ENCODE measurements around the gene DUSP6. TPM values are rescaled to one million over a fixed set of nuclear protein-coding genes. Genes with fewer than 3 reads are reported as not detected.

DUSP6 gene
- total and polyA plus RNA-seq, 10 of the 15 experiments (the other 5 are each of a cell fraction or from before 2014, with no cell fraction given) = 0.02 to 0.69 (median 0.07) TPM; not detected in 1

- TF ChIP-seq BCL3 (IDR thresholded peaks at IDR 0.05; ENCODE audit: borderline replicate concordance, insufficient read depth, low read depth, low read length, poor library complexity, severe bottlenecking) (no peak), SKIL (IDR thresholded peaks at IDR 0.05; ENCODE audit: low read depth, poor library complexity, severe bottlenecking) (no peak), EP300 (IDR thresholded peaks at IDR 0.05; ENCODE audit: borderline replicate concordance in 1 of 2, control insufficient read depth in 1 of 2, low read depth in 2 of 2, low read length in 2 of 2) (no peak), EGR1 (IDR thresholded peaks at IDR 0.05; ENCODE audit: borderline replicate concordance in 1 of 2, low read depth in 2 of 2, low read length in 2 of 2) (peak in 1 of 2 experiments; percentile 61; a peak in 1 of 3 replicates), BRCA1 (IDR thresholded peaks at IDR 0.05; ENCODE audit: low read depth, low read length) (no peak), NR2C2 (IDR thresholded peaks at IDR 0.05; ENCODE audit: borderline replicate concordance, control insufficient read depth, insufficient read length, low read depth) (no peak), POU2F2 (IDR thresholded peaks at IDR 0.05; ENCODE audit: borderline replicate concordance, low read depth, low read length) (no peak), ETV6 (conservative IDR thresholded peaks at IDR 0.05 in 1 of 2, IDR thresholded peaks at IDR 0.05 in 1 of 2; ENCODE audit: borderline replicate concordance in 1 of 2, low read depth in 1 of 2) (peak in 1 of 2 experiments; percentile 34; a peak in 1 of 4 replicates), IKZF1 (conservative IDR thresholded peaks at IDR 0.05) (peak; percentile 30; the same call in 1 of the 2 replicates), CEBPB (IDR thresholded peaks at IDR 0.05; ENCODE audit: borderline replicate concordance in 1 of 2, low read depth in 2 of 2, low read length in 2 of 2) (no peak), TCF7 (IDR thresholded peaks at IDR 0.05; ENCODE audit: borderline replicate concordance) (no peak), HDAC2 (IDR thresholded peaks at IDR 0.05) (no peak), RAD51 (IDR thresholded peaks at IDR 0.05) (no peak), JUNB (IDR thresholded peaks at IDR 0.05) (no peak), RELA (IDR thresholded peaks at IDR 0.05; ENCODE audit: borderline replicate concordance, partially characterized antibody) (no peak)
These were observed 1.7 kb upstream of the DUSP6 start (continued) for GRCh38 chr12:89353823-89354611.
